Spleen (tissue), 7 donors: ENCODE results near the gene KDM6A.

Source experiments
- POLR2AphosphoS5 ChIP-seq, 3 donors: sonication (generic); formaldehyde crosslinking; IDR thresholded peaks; one replicate each; pipeline ENCODE4 v1.5.1; 2017; ENCODE audit warnings: antibody characterized with exemption in 3 of 3
- TF ChIP-seq, protein P1 (sequence below), 11 experiments: fragments of 200-600 bp in 7 of 11; fragments of 450-650 bp in 4 of 11; sonication (generic) in 4 of 11; IDR thresholded peaks in 8 of 11; conservative IDR thresholded peaks in 3 of 11; 1 replicate in 7 of 11; 2 replicates in 4 of 11; pipeline versions ENCODE4 v1.4.0 to v1.8.0; 2016 to 2021; ENCODE audit warnings: antibody characterized with exemption in 11 of 11, inconsistent platforms in 4 of 11, mild to moderate bottlenecking in 1 of 11
- donor health status: DM: no; HTN: no; CAD: no; lungs with moderate emphysema.
- donor health status: DM: no; HTN: no; CAD: no.
- donor health status: DM: no; HTN: no; CAD: no.

DNA sequence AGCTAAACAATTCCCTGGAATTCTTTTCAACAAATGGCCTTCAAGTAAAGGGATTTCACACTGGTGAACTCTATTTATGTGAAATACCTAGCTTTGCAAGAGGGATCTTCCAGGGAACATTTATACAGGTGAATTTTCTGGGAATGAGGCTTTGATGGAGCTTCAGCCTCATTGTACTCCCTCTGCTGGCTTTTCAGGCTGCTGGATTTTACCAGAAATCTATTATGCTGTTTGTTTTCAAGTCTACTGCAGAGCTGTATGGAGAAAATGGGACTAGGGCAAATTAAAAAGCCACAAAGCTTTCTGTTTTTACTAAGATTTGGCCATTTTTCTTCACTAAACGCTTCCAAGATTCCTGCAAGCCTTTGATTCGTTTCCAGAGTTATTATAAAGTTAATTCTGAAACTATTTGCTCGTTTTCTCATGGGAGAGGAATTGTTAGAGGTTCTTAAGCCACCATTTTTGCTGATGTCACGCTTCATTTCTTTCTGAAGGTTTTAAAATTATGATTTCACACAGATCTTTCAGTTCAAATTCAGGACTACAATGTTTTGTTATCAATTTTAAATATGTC is 31.6 kb downstream of the KDM6A start:
- TF ChIP-seq, protein P1, sequence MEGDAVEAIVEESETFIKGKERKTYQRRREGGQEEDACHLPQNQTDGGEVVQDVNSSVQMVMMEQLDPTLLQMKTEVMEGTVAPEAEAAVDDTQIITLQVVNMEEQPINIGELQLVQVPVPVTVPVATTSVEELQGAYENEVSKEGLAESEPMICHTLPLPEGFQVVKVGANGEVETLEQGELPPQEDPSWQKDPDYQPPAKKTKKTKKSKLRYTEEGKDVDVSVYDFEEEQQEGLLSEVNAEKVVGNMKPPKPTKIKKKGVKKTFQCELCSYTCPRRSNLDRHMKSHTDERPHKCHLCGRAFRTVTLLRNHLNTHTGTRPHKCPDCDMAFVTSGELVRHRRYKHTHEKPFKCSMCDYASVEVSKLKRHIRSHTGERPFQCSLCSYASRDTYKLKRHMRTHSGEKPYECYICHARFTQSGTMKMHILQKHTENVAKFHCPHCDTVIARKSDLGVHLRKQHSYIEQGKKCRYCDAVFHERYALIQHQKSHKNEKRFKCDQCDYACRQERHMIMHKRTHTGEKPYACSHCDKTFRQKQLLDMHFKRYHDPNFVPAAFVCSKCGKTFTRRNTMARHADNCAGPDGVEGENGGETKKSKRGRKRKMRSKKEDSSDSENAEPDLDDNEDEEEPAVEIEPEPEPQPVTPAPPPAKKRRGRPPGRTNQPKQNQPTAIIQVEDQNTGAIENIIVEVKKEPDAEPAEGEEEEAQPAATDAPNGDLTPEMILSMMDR (IDR thresholded peaks at IDR 0.05 in 8 of 11, conservative IDR thresholded peaks at IDR 0.05 in 3 of 11), result no peak
- TF ChIP-seq POLR2AphosphoS5 (IDR thresholded peaks at IDR 0.05), result no peak
